Panc1 (cell line): ENCODE results near the gene KANK2. TPM values are rescaled to one million over a fixed set of nuclear protein-coding genes. Genes with fewer than 3 reads are reported as not detected.

Source experiments
- ATAC-seq: fragments of 200-7000 bp; cut with Tn5 transposase; 2 replicates; pipeline ENCODE4 v1.9.1; 2020; ENCODE audit warnings: mild to moderate bottlenecking, moderate library complexity
- BruUV-seq: library from RNA; stranded (reverse); fragments of 400-500 nt; replicated peaks from 2 replicates; lab custom pipeline; 2021; lab: Mats Ljungman, UMichigan
- CTCF ChIA-PET: fragments of 300-600 bp; sonication (Branson Sonifier 250); formaldehyde crosslinking; loops from one replicate; lab custom pipeline; 2022; ENCODE audit warnings: antibody characterized with exemption; lab: Charles Lee
- POLR2A ChIA-PET: fragments of 300-600 bp; sonication (Branson Sonifier 250); formaldehyde crosslinking; loops from one replicate; lab custom pipeline; 2022; ENCODE audit warnings: antibody characterized with exemption; lab: Charles Lee
- DNase-seq: peaks from one replicate; pipeline ENCODE4 v3.0.0-alpha.2; 2010; ENCODE audit warnings: low read depth, low spot score
- H3K27ac ChIP-seq: 2 replicates; pipeline ENCODE4 v1.5.1; 2011; ENCODE audit warnings: mild to moderate bottlenecking, low read length, inconsistent platforms
- H3K27me3 ChIP-seq: fragments of 200-500 bp; sonication (Bioruptor generic); 2 replicates; pipeline ENCODE4 v1.6.0; 2014; ENCODE audit warnings: low read length, inconsistent platforms; ENCODE audit not compliant: control insufficient read depth, insufficient read depth
- H3K36me3 ChIP-seq: fragments of 200-500 bp; sonication (Bioruptor generic); 2 replicates; pipeline ENCODE4 v1.5.1; 2014; ENCODE audit warnings: inconsistent platforms, mild to moderate bottlenecking, low read length, moderate library complexity; ENCODE audit not compliant: control insufficient read depth, insufficient read depth
- H3K4me1 ChIP-seq: 2 replicates; pipeline ENCODE4 v1.5.1; 2011; ENCODE audit warnings: inconsistent platforms, mild to moderate bottlenecking, low read length, moderate library complexity; ENCODE audit not compliant: control insufficient read depth, insufficient read depth
- H3K4me3 ChIP-seq, 2 experiments: 2 replicates each; pipeline ENCODE4 v1.5.1; 2011 to 2012; ENCODE audit warnings: low read depth in 2 of 2, low read length in 2 of 2, mild to moderate bottlenecking in 2 of 2, inconsistent platforms in 1 of 2, moderate library complexity in 1 of 2
- H3K9me3 ChIP-seq: fragments of 200-500 bp; sonication (Bioruptor generic); 2 replicates; pipeline ENCODE4 v1.5.1; 2014; ENCODE audit warnings: low read depth, mild to moderate bottlenecking, inconsistent platforms, low read length, moderate library complexity; ENCODE audit not compliant: control insufficient read depth, insufficient read depth
- CTCF ChIP-seq: fragments of 450-650 bp; IDR thresholded peaks from 2 replicates; pipeline ENCODE4 v1.5.1; 2017; ENCODE audit warnings: mild to moderate bottlenecking
- POLR2AphosphoS5 ChIP-seq: IDR thresholded peaks from 2 replicates; pipeline ENCODE4 v1.6.1; 2012; ENCODE audit warnings: mild to moderate bottlenecking, low read depth, low read length, moderate library complexity
- REST ChIP-seq, 2 experiments: IDR thresholded peaks; 2 replicates each; pipeline ENCODE4 v1.6.1; 2011 to 2012; ENCODE audit warnings: low read depth in 2 of 2, control low read depth in 1 of 2, low read length in 1 of 2, mild to moderate bottlenecking in 1 of 2, moderate library complexity in 1 of 2; ENCODE audit not compliant: insufficient read depth in 1 of 2
- SIN3A ChIP-seq: IDR thresholded peaks from 2 replicates; pipeline ENCODE4 v1.6.1; 2012; ENCODE audit warnings: low read depth, mild to moderate bottlenecking, low read length, moderate library complexity, borderline replicate concordance; ENCODE audit not compliant: insufficient read depth
- TCF7L2 ChIP-seq: IDR thresholded peaks from 2 replicates; pipeline ENCODE4 v1.6.1; 2011; ENCODE audit warnings: mild to moderate bottlenecking, low read depth, low read length, inconsistent platforms
- in situ Hi-C: cut with HindIII; loops from 2 replicates; pipeline ENCODE4 v1.10.0; 2016; ENCODE audit warnings: low sequenced_read_pairs, low pct_unique_long_range_greater_than_20kb
- intact Hi-C: fragments of 100-400 bp; cut with micrococcal nuclease; formaldehyde crosslinking; loops from one replicate; pipeline ENCODE4 v1.10.0; 2022; ENCODE audit not compliant: unreplicated experiment
- total RNA-seq: library from RNA; stranded (reverse); gene quantifications from one replicate; pipeline ENCODE4 v1.2.1, GENCODE V29; 2021; ENCODE audit not compliant: unreplicated experiment

The KANK2 gene
- total RNA-seq, 1 experiment from 2014 or later, result 121 TPM

GRCh38 chr19:11175920-11176319 is 21.4 kb downstream of the KANK2 start:
- no peaks in the 10 kb centered on the region; the same call in 1 of the 2 replicates for H3K4me1 ChIP-seq
- ChIA-PET POLR2A (no interaction called here), CTCF (no interaction called here)
- DNase-seq (no peak), ATAC-seq (no peak)
- no peaks in the 10 kb centered on the region for H3K27me3 ChIP-seq
- no peak overlapping the region for H3K27ac ChIP-seq
- BruUV-seq, result no TSS peak
- H3K36me3 ChIP-seq, result peaks cover 5% of the 10 kb centered on the region
- no peaks in the 10 kb centered on the region for H3K9me3 ChIP-seq
- H3K4me3 ChIP-seq, result no peak overlapping the region
- intact Hi-C loops, result no loop called here
- TF ChIP-seq SIN3A (no peak), POLR2AphosphoS5 (no peak), TCF7L2 (no peak), REST (IDR thresholded peaks at IDR 0.05; ENCODE audit: insufficient read depth in 1 of 2, low read depth in 2 of 2, low read length in 1 of 2) (no peak), CTCF (no peak)
- in situ Hi-C loops, result no loop called here

- Histone ChIP-seq H3K36me3 (peaks cover 5% of the 10 kb centered on the region), H3K9me3 (no peaks in the 10 kb centered on the region), H3K27ac (no peak overlapping the region), H3K4me1 (no peaks in the 10 kb centered on the region), H3K27me3 (no peaks in the 10 kb centered on the region), H3K4me3 (no peak overlapping the region)
- intact Hi-C loops, result no loop called here
- no peak for DNase-seq
- CTCF ChIA-PET, result no interaction called here
- in situ Hi-C loops, result no loop called here
- no TSS peak for BruUV-seq
- POLR2A ChIA-PET, result no interaction called here
- no peak for ATAC-seq
- TF ChIP-seq REST (IDR thresholded peaks at IDR 0.05; ENCODE audit: insufficient read depth in 1 of 2, low read depth in 2 of 2, low read length in 1 of 2) (no peak), POLR2AphosphoS5 (no peak), CTCF (no peak)
These were observed 23.0 kb downstream of the KANK2 start for GRCh38 chr19:11174336-11174735.
